GM18502 (cell line): ENCODE data around the gene SRCIN1.

Experiments used
- ATAC-seq: cut with Tn5 transposase; IDR thresholded peaks from one replicate; pipeline ENCODE4 v1.9.1; 2021; ENCODE audit warnings: mild to moderate bottlenecking; ENCODE audit not compliant: unreplicated experiment, poor library complexity

Gene SRCIN1

GRCh38 chr17:38566666-38567031 is 39.1 kb downstream of the SRCIN1 start:
- ATAC-seq: no peak

DNA sequence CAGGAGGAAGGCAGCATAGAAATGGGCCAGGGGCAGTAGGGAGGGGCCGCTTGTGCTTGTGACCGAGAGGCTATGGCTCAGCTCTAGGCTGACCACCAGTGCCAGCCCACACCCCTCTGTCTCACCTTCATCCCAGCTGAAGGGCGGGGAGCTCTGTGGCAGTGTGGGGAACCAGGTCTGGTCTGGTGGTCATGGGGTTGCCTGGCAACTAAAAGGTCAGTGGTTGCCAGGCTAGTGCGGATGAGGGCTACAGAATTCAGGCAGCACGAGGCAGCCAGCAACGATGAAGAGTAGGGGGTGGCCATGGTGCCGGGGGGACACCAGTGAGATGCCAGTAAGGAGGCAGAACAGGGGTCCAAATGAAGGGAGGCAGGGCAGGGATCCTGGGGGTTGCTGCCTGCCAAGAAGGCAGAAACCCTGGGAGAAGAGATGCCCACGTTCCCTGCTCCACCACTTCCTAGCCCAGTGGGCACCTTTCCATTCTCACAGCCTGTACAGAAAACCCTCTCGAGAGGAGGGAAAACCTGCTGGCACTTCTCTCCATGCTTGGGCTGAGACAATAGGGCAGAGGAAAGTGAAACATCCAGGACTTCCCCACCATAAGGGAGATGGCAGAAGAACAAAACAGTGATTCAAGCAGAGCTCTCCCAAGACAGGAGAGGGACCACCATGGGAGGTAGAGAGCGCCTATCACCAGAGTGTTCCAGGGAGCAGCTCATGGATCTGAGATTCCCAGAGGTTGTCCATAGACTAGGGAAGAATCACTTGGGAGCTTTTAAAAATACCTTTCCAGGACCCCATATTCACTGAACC is 39.7 kb downstream of the SRCIN1 start:
- no peak for ATAC-seq

DNA sequence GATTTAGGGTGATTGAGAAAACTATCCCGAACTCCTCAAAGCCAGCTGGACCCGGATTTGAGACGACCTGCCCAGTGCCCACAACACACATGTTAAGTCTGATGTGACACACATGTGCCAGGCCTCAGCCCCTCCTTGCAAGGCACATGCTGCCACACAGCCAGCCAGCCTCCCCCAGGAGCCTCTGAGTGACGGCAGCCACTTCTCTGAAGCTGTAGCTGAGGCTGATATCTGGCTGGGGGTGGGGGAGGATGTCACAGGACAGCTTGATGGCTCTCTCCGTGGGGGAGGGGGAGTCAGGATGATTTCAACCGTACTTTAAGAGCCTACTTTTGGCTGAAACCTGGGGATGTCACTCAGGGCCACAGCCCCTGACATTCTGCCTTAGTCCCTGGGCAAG is 40.9 kb downstream of the SRCIN1 start:
- no peak for ATAC-seq

GRCh38 chr17:38564254-38564837 is 41.4 kb downstream of the SRCIN1 start:
- no peak for ATAC-seq

DNA sequence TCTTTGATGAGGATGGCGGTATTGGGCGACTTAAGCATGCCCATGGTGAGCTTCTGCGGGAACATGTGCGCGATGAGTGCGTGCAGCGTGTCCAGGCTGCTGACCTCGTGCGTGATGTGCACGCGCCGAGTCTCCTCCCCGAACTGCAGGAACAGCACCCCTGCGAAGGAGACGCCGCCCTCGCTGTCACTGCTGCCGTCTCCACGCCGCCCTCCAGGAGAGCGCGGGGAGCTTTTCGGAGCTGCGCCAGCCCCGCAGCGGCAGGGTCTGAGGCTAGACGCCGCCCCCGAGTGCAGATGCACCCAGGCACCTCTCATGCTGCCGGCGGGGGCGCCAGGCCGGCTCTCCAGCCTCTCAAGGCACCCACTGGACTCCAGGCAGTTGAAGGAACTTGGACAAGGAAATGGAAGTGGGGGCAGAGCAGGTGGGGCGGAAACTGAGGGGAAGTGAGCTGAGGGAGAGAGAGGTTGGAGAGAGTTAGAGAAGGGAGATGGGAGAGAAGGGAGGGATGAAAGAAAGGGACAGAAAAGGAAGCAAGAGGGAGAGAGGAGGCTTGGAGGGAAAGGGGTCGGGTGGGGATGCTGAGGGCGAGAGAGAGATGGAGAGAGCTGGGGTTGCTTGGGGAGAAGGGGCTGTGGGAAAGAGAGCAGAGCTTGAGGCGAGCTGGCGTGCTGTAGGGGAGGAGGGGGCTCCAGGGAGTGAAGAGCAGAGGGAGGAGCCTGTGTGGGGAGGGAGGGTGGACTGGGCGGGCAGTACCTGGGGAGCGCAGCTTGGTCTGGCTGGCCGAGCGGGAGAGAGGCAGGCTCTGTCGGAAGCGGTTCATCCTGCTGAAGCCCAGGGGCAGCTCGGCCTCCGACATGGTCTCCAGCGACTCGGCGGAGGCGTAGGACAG is 42.1 kb downstream of the SRCIN1 start:
- no peak for ATAC-seq

- no peak for ATAC-seq
Observed at GRCh38 chr17:38562903-38563302, 42.8 kb downstream of the SRCIN1 start.

GRCh38 chr17:38562215-38562569 is 43.6 kb downstream of the SRCIN1 start:
- no peak for ATAC-seq

- no peak for ATAC-seq
Observed at GRCh38 chr17:38561416-38562214, 44.1 kb downstream of the SRCIN1 start.

GRCh38 chr17:38560503-38561318 is 45.0 kb downstream of the SRCIN1 start:
- ATAC-seq: no peak

- no peak for ATAC-seq
Observed at GRCh38 chr17:38559880-38560230, 45.9 kb downstream of the SRCIN1 start.

DNA sequence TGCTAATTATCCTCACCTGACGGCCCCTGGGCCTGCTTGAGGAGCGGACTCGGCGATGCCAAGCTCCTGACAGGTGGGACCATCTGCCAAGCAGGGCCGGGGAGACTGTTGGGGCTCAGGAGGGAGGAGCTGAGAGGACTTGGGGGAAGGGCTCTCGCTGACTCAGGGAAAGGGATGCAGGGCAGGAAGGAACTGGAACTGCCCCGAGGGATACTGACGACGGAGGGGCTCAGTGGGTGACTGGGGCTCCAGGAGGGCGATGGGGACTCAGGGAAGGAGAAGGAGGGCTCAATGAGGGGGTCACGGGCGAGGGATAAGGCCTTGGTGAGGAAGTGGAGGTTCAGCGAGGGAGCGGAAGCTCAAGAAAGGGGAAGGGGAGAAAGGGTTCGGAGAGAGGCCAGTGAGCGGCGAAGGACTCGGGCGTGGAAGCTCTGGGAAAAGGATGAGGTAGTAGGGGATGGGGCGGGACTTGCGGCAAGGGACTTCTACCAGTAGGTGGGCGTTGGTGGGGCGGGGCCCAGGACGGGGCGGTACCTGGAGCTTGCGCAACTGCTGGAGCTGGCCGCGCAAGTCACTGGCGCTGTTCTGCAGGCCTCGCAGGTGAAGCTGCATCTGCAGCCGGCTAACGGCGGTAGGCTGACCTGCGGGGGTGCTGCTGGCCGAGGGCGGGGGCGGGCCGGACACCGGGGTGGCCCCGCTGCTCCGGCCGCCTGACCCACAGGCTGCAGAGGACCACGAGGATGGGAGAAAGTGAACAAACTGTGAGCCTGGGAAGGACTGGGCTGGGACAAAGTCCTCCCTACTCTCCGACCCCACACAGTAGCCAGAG is 46.5 kb downstream of the SRCIN1 start:
- ATAC-seq: peak; percentile 73

DNA sequence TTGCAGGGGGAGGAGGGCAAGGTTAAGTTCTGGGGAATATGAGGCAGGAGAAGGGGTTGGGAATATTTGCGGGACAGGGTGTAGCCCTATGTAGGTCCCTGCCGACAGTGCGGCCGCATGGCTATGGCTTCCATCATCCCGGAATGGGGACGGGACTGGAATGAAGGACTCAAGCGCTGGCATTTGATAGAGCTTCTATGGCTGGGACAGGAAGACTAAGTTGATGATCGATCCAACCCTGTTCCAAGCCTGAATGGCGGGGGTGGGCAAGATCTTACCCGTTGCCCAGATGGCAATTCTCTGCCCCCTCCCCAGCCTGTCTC is 47.1 kb downstream of the SRCIN1 start:
- ATAC-seq: no peak

DNA sequence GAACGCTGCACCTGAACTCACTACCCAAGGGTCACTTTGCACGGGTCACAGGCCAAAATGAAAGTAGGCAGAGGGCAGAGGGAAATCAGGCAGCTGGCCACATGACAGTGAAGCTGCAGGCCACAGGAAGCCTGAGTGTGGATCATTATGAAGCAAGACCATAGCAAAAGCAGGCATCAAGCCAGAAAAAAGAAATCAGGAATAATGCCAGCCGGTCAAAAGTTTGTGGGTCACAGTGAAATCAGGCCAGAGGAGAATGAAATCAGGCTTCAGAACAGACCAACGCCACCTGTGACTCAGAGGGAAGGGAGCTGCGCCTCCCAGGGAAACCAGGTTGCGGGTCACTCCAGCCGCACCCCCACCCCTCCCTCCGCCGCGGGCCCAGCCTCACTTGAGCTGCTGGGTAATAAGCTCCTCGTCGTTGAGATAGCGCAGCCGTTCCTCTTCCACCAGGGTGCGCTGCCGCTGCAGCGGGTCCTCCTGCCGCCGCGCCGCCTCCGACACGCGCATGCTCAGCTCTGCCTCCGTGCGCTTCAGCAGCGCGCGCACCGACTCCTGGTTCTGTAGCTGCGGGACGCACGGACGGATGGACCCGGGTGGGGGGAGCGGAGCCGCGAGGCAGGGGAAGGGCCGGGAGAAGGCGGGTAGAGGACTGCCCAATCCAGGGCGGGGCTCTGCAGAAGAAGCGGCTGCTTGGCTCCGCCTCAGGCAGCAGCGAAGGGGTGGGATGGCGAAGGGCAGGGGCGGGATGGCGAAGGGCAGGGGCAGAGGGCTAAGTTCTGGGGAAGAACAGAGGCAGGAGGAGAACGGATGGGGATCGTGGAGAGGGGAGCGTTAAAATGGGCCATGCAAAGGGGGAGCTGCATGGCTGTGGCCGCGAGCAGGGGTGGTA is 47.7 kb downstream of the SRCIN1 start:
- peak; percentile 66 for ATAC-seq

DNA sequence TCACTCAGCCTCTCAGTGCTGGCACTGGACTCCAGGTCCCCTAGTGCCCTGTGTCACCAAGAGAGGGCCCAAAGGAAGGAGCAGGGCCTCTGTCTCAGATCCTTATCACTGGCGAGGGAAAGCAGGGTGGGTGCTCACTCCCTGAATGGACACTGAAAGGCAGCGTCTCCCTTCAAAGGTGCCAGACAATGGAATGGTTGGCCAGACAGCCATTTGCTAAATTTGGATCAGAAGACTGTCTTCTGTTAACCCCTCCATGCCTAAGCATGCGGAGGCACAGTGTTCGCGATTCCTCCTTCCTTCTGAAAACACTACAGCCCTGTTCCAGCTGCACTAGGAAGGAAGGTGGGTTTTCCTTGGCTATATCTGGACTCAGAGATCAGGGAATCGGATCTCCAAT is 48.4 kb downstream of the SRCIN1 start:
- no peak for ATAC-seq

GRCh38 chr17:38556239-38556638 is 49.5 kb downstream of the SRCIN1 start:
- ATAC-seq: no peak

DNA sequence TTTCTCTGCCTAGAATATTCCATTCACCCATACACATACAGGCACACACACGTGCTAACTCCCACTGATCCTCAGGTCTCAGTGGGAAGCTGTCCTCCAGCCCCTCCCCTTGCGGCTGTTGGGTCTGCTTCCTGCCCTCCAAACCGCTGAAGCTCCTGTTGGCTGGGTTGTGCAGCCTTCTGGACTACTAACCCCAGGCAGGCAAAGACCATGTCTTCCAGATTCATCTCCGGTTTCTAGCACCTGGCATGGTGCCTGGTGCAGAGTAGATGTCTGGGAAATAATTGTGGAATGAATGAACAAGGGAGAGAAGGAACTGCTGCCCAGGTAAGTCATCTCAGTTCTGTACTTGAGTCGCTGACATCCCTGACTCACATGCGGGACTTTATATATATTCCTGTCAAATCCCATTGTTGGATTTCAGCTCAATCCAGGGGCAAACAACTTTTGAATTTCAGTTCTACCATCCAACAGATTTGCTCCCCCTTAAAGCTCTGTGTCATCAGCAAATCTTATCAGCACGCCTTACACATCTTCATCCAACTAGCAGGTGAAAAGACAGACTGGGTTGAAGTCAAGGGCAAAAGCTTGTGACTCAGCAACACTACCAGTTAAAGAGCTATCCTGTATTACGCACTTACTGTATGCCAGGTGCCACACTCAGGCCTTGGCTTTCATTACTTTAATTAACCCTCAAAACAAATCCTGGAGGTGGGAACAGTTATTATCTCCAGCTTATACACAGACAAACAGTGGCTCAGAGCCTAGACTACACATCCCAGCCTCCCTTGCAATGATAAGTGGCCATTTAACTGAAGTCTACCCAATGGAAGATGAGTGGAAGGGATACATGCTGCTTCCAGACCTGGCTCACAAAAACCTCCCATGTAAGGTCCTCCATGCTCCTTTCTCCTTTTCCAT is 51.1 kb downstream of the SRCIN1 start:
- ATAC-seq: no peak

DNA sequence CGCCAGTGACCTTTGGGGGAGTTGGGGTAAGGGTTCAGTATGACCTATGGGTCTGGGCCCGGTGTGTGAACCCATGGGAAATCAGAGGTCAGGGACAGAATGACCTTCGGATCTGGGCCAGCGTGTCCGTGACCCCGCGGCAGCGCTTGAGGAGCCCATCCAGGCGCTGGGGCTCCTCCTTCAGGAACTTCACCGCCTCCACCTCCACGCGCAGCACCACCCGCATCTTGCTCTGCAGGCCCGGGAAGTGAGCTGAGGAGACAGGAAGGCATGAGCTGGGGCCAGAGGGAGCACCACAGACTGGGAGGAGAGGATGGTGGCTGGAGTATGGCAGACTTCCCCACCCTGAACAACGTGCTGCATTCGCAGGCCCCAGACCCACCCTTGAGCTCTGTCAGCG is 53.4 kb downstream of the SRCIN1 start:
- ATAC-seq: no peak
